SU-DHL-6 (cell line): Measurements from ENCODE around the gene DNAJC15.

Source experiments
- CTCF ChIP-seq: fragments of 200-600 bp; sonication (generic); IDR thresholded peaks from one replicate; pipeline ENCODE4 v1.5.1; 2017; ENCODE audit warnings: antibody characterized with exemption, mild to moderate bottlenecking, low read length, moderate library complexity; ENCODE audit not compliant: insufficient read depth, poor library complexity, severe bottlenecking
- EZH2phosphoT487 ChIP-seq: fragments of 200-600 bp; sonication (generic), shearing (Covaris generic); conservative IDR thresholded peaks from 2 replicates; pipeline ENCODE4 v1.6.1; 2018; ENCODE audit warnings: mild to moderate bottlenecking, antibody characterized with exemption, low read length, moderate library complexity, mixed read lengths

GRCh38 chr13:43107780-43108179 lies 84.4 kb downstream of the DNAJC15 start:
- no peak for TF ChIP-seq CTCF
- no peak for TF ChIP-seq EZH2phosphoT487
